ENCODE data around the gene PSMF1. TPM values are rescaled to one million over a fixed set of nuclear protein-coding genes. Genes with fewer than 3 reads are reported as not detected.

The PSMF1 gene
- total and polyA plus RNA-seq, 2 donors (not counting 3 experiments of a cell fraction or from before 2014, with no cell fraction given): 142 to 354 TPM

GRCh38 chr20:1131354-1131753 lies 13.0 kb downstream of the PSMF1 start:
- no peak for FAIRE-seq
- Histone ChIP-seq H3K36me3 (ENCODE audit: control insufficient read depth in 2 of 2, extremely low read depth in 1 of 2, insufficient read depth in 2 of 2, low read length in 2 of 2) (peaks cover 19 to 25% of the 10 kb centered on the region in 2 experiments), H3K27ac (ENCODE audit: insufficient read depth, low read depth, low read length) (no peak overlapping the region), H4K20me1 (replicated peaks; ENCODE audit: control insufficient read depth, extremely low read depth, insufficient read depth, low read length) (no peaks in the 10 kb centered on the region), H3K4me1 (ENCODE audit: control insufficient read depth, extremely low read depth, insufficient read depth, low read length) (no peaks in the 10 kb centered on the region), H3K9ac (replicated peaks; ENCODE audit: extremely low read depth, insufficient read depth, low read length) (no peak overlapping the region), H3K9me3 (replicated peaks; ENCODE audit: control insufficient read depth, insufficient read depth, low read length) (no peaks in the 10 kb centered on the region), H2AFZ (ENCODE audit: low read depth, low read length) (no peak overlapping the region), H3K27me3 (ENCODE audit: control insufficient read depth in 2 of 2, insufficient read depth in 2 of 2, low read length in 2 of 2) (no peaks in the 10 kb centered on the region), H3K9me1 (replicated peaks; ENCODE audit: control insufficient read depth, extremely low read depth, insufficient read depth, low read length) (no peaks in the 10 kb centered on the region), H3K79me2 (ENCODE audit: control insufficient read depth, insufficient read depth, low read length) (peaks cover 12% of the 10 kb centered on the region), H3K4me2 (ENCODE audit: insufficient read depth, low read length) (no peak overlapping the region), H3K4me3 (replicated peaks in 1 of 3; ENCODE audit: insufficient read depth in 1 of 3, low read depth in 1 of 3, low read length in 3 of 3) (no peak overlapping the region)
- no peak for DNase-seq (ENCODE audit: low read depth, low spot score)
- ChIA-PET POLR2A (no interaction called here), CTCF (interaction anchor here (1.1 kb wide), 1 partner anchor 13 kb away, joined by 3 read pairs; no protein-coding TSS in a partner anchor)
- TF ChIP-seq MYC (IDR thresholded peaks at IDR 0.05; ENCODE audit: low read depth, low read length) (no peak), CTCF (IDR thresholded peaks at IDR 0.05; ENCODE audit: extremely low read depth in 1 of 2, insufficient read depth in 1 of 2, low read depth in 1 of 2, low read length in 2 of 2) (no peak), GATA2 (IDR thresholded peaks at IDR 0.05; ENCODE audit: insufficient read depth, insufficient read length, low read depth, low read length) (no peak), EZH2 (IDR thresholded peaks at IDR 0.05; ENCODE audit: borderline replicate concordance, low read depth, low read length, severe bottlenecking) (no peak), POLR2AphosphoS5 (IDR thresholded peaks at IDR 0.05; ENCODE audit: insufficient read depth, low read depth, low read length) (no peak)
- dilution Hi-C loops (cut with MboI; ENCODE audit: extremely low pct_ligation_motif_present, low sequenced_read_pairs) (no loop called here), intact Hi-C loops (cut with micrococcal nuclease) (no loop called here)
- BruUV-seq (replicated peaks): no TSS peak

DNA sequence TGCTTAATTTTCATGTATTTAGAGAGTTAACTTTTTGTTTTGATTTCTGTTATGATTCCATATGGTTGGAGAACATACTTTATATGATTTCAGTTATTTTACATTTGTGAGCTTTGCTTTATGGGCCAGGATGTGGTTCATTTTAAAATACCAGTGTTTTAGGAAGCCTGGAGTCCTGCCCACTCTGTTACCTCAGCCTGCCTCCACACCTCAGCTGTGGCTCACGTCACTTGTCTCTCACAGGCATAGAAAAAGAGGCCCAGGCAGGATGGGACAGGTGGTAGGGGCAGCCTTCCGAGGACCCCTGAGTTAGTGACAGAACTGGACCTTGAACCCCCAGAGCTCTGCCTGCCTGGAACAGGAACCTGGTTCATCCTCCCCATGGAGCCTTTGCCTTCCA lies 16.0 kb downstream of the PSMF1 start:
- ChIA-PET POLR2A (no interaction called here), CTCF (interaction anchor here (1.0 kb wide), 1 partner anchor 370 kb away, joined by 3 read pairs; no protein-coding TSS in a partner anchor)
- H3K27ac ChIP-seq (ENCODE audit: insufficient read depth, low read depth, low read length): no peak overlapping the region
- H3K79me2 ChIP-seq (ENCODE audit: control insufficient read depth, insufficient read depth, low read length): peaks cover 12% of the 10 kb centered on the region
- no peaks in the 10 kb centered on the region for H4K20me1 ChIP-seq (replicated peaks; ENCODE audit: control insufficient read depth, extremely low read depth, insufficient read depth, low read length)
- no peak overlapping the region for H2AFZ ChIP-seq (ENCODE audit: low read depth, low read length)
- dilution Hi-C loops (cut with MboI; ENCODE audit: extremely low pct_ligation_motif_present, low sequenced_read_pairs): no loop called here
- no peak overlapping the region for H3K4me2 ChIP-seq (ENCODE audit: insufficient read depth, low read length)
- DNase-seq (ENCODE audit: low read depth, low spot score) (no peak), FAIRE-seq (no peak)
- H3K9me3 ChIP-seq (replicated peaks; ENCODE audit: control insufficient read depth, insufficient read depth, low read length): no peaks in the 10 kb centered on the region
- H3K9me1 ChIP-seq (replicated peaks; ENCODE audit: control insufficient read depth, extremely low read depth, insufficient read depth, low read length): no peaks in the 10 kb centered on the region
- BruUV-seq (replicated peaks): no TSS peak
- no peaks in the 10 kb centered on the region for H3K4me1 ChIP-seq (ENCODE audit: control insufficient read depth, extremely low read depth, insufficient read depth, low read length)
- intact Hi-C loops (cut with micrococcal nuclease): no loop called here
- H3K9ac ChIP-seq (replicated peaks; ENCODE audit: extremely low read depth, insufficient read depth, low read length): no peak overlapping the region
- no peak overlapping the region for H3K4me3 ChIP-seq (replicated peaks in 1 of 3; ENCODE audit: insufficient read depth in 1 of 3, low read depth in 1 of 3, low read length in 3 of 3)
- TF ChIP-seq JUN (IDR thresholded peaks at IDR 0.05; ENCODE audit: borderline replicate concordance, insufficient read depth, insufficient read length, low read depth) (no peak), FOS (IDR thresholded peaks at IDR 0.05; ENCODE audit: borderline replicate concordance, insufficient read depth, low read length) (no peak), GATA2 (IDR thresholded peaks at IDR 0.05; ENCODE audit: insufficient read depth, insufficient read length, low read depth, low read length) (no peak), EZH2 (IDR thresholded peaks at IDR 0.05; ENCODE audit: borderline replicate concordance, low read depth, low read length, severe bottlenecking) (no peak), CTCF (IDR thresholded peaks at IDR 0.05; ENCODE audit: extremely low read depth in 1 of 2, insufficient read depth in 1 of 2, low read depth in 1 of 2, low read length in 2 of 2) (no peak), MYC (IDR thresholded peaks at IDR 0.05; ENCODE audit: low read depth, low read length) (no peak), POLR2AphosphoS5 (IDR thresholded peaks at IDR 0.05; ENCODE audit: insufficient read depth, low read depth, low read length) (no peak), POLR2A (IDR thresholded peaks at IDR 0.05; ENCODE audit: low read depth, low read length) (no peak)
- TF ChIP-seq, protein P1, sequence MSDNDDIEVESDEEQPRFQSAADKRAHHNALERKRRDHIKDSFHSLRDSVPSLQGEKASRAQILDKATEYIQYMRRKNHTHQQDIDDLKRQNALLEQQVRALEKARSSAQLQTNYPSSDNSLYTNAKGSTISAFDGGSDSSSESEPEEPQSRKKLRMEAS (IDR thresholded peaks at IDR 0.05; ENCODE audit: insufficient read depth, insufficient read length): no peak
- peaks cover 10 to 19% of the 10 kb centered on the region in 2 experiments for H3K36me3 ChIP-seq (ENCODE audit: control insufficient read depth in 2 of 2, extremely low read depth in 1 of 2, insufficient read depth in 2 of 2, low read length in 2 of 2)
- no peaks in the 10 kb centered on the region for H3K27me3 ChIP-seq (ENCODE audit: control insufficient read depth in 2 of 2, insufficient read depth in 2 of 2, low read length in 2 of 2)

All from endothelial cell of umbilical vein (primary cell).